GM18867 (cell line): ENCODE data around the gene SYNE3.

ENCODE experiments used
- ATAC-seq: cut with Tn5 transposase; IDR thresholded peaks from one replicate; pipeline ENCODE4 v1.9.1; 2021; ENCODE audit warnings: mild to moderate bottlenecking, moderate library complexity; ENCODE audit not compliant: unreplicated experiment

Gene SYNE3

DNA sequence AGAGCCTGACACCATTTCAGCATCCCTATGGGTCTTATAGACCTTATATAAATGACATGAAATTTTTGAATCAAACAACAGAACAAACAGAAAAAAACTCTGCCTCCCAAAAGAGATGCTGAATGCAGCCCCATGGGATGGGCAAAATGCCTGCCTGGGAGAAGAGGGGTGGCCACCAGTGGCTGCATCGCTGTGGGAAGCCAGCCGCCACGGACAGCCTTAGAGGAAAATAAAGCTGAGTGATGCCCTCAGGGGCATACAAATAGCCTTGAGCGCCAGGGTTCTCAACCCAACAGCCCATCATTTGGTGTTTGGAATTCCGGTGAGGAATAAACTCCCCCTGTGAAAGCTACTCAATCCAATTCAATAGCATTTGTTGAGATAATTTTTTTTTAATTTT is 22.9 kb downstream of the SYNE3 start:
- ATAC-seq: no peak

DNA sequence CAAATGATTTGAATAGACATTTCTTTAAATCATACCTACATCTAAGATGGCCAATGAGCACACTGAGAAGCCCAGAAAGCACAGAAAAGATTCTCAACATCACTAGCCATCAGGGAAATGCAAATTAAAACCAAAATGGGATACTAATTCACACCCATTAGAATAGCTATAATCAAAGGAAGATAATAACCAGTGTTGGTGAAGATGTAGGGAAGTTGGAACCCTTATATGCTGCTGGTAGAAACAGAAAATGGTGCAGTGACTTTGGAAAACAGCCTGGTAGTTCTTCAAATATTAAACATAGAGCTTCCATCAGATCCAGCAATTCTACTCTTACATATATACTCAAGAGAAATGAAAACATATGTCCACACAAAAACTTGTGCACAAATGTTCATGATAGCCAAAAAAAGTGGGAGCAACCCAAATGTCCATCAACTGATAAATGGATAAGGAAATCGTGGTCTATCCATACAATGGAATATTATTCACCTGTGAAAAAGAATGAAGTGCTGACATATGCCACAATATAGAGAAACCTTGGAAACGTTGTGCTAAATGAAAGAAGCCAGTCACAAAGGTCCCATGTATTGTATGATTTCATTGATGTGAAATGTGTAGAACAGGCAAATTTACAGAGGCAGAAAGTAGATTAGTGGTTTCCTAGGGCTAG is 24.4 kb downstream of the SYNE3 start:
- no peak for ATAC-seq

DNA sequence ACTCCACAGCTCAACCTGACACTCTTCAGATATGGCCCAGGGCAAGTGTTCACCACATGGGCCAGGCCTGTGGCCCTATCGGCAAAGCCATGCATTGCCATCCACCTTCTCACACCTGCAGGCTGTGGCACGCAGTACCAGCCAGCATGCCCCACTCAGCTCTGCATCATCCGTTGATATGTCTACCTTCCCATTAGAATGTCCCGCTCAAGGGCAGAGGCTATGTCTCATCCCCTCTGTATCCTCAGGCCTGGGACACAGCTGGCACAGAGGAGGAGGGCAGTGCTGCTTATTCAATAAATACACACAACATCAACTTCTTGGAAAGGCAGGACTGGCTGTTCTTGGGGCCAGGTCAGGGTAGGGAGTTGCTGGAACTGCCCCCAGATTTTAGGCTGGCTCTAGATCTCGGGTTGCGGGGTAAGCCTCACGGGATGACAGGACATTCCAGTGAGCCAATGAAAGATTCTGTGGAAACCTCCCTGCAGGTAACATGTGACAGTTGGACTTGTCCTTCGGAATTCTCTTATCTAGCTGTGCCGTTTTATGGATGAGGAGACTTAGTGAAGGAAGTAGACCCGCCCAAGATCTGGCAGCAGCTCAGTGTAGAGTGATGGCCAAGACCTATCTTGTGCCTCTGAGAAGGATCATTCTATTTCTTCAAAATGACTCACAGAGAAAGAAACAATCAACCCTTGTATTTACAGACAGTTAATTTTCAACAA is 25.6 kb downstream of the SYNE3 start:
- no peak for ATAC-seq

DNA sequence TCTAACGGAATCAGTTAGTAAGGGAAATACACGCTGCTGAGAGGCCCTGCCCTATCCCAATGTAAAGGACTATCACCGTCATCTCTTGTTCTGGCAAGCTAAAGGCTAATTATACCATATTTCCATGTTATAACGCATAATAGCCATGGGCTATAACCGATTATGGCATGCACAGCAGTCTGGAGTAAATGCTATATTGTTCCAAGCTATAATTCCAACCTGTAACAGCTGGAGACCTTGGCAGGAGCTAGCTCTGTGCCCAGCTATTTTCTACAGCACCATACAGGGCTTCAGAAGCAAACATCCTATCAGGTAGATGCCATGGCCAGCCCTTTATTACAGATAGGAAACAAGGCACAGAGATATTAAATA is 26.3 kb downstream of the SYNE3 start:
- ATAC-seq: no peak

DNA sequence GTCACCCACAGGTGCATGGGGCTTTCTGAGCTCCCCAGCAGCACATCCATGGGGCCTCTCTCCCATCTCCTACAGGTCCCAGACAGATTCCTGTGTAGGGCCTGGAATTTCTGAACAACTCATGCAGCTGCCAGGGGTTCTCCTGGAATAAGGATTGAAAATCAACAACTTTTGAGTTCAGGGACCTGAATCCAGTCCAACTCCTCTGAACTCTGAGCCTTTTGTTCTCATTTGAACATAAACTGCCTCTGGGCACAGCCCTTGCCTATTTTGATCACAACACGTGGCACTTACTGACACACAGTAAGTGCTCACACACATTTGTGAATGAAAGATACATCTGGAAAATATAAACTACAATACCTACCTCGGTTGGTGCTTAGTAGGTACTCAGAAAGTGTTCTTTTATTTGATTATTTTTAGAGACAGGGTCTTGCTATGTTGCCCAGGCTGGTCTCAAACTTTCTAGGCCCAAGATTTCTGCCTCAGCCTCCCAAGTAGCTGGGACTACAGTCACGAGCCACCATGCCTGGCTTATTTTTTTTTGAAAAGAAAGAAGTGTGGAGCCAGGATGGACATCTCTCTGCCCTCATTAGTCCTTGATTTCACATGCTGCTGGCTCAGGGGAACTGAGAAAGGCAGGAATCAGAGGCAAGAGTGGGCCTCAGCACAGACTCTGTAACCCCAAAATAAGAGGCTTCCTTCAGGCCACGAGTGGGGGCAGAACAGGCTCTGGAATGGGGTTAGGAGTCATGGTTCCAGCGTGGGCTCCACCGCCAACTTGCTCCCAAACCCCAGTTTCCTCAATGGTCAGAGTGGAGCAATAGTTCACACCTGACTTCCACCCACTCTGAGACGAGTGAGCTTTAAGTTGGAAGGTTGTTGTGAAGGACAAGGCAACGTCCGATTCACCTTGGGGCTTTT is 27.0 kb downstream of the SYNE3 start:
- no peak for ATAC-seq

DNA sequence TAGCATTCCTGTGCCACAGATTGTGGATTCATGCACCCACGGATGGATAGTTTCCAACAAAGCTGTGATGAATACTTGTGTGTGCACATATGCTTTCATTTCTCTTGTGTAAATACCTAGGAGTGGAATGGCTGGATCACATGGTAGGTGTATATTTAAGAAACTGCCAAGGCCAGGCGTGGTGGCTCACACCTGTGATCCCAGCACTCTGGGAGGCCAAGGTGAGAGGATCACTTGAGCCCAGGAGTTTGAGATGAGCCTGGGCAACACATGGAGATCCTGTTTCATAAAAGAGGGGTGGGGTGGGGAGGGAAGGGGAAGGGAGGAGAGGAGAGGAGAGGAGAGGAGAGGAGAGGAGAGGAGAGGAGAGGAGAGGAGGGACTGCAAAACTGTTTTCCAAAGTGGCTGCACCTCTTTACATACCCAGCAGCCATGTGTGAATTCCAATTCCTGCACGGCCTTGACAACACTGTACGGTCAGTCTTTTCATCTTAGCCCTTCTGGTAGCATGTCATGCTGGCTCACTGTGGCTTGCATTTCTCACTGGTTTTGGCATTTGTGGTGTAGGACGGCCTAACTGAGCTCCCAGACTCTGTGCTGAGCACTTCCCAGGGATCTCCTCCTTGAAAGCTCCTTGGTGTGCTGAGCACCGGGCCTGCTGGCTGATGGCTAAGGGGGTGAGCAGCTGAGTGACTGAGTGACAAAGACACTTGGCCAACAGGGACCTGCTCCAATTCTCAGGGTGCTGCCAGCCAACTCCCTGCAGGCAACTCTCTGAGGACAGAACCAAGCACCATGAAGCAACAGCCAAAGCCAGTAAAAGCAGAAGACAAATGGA is 27.9 kb downstream of the SYNE3 start:
- ATAC-seq: no peak

DNA sequence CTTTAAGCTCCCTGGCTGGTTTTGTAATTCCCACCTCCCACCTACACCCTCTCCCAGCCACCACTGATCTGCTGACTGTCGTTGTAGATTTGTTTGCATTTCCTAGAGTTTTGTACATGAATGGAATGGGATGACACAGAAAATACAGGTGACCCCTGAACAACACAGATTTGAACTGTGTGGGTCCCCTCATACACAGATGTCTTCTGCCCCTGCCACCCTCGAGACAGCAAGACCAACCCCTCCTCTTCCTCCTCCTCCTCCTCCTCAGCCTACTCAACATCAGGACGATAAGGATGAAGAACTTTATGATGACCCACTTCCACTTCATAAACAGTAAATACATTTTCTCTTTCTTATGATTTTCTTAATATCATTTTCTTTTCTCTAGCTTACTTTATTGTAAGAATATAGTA is 28.8 kb downstream of the SYNE3 start:
- no peak for ATAC-seq

DNA sequence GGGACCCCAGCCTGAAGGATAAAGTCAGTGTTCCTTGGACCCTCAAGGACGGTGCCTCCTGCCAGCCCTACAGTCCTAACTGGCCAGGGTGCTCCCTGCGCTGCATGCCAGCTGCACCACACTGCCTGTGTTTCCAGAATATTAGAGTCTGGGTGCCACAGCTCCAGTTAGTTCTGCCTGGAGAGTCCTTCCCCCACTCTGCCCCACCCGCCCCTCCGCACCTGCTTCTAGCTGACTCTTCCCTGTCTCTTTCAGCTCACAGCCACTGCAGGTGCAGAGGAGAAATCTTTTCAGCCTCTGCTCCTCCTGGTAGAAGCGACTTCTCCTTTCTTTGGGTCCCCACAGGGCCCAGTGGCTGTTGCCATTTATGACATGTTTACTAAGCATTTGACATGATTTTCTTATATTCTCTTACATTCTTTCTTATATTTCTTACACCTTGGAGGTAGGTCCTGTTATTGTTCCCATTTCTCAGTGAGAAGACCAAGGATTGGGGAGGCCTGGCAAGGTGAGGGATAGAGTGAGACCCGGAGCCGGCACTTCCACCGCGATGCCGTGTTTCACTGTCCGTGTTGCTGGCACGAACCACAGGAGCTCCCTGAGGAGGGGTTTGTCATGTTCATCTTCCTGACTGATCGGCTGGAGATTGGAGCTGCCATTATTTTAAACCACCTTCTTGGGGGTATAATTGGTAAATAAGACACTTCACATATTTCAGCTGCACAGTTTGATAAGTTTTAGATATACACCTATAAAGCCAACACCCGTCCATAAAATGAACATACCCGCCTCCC is 29.4 kb downstream of the SYNE3 start:
- no peak for ATAC-seq

DNA sequence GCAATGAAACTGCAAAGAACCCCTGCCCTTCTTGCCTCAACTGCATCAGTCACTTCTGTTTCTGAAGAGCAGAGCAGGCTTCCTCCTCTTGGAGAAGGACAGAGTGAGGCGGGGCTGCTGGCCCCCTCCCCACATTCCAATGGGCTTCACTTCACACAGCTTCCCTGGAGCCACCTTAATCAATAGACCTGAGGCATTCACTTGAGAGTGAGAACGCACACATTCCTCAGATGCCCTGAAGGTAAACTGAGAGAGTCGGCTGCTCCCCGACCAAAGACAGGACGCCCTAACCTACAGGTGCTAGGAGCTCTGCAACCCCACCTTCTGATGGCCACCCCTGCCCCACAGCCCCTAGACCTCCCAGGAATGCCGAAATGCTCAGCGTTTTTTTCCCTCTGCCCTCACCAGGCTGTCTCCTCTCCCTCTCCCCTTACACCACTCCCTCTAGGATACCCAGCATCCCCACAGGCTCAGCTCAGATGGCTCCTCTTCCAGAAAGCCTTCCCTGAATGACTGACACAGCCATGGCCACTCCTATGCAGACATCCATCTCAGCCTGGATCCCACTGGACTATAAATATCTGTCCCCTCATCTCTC is 31.1 kb downstream of the SYNE3 start:
- ATAC-seq: no peak

DNA sequence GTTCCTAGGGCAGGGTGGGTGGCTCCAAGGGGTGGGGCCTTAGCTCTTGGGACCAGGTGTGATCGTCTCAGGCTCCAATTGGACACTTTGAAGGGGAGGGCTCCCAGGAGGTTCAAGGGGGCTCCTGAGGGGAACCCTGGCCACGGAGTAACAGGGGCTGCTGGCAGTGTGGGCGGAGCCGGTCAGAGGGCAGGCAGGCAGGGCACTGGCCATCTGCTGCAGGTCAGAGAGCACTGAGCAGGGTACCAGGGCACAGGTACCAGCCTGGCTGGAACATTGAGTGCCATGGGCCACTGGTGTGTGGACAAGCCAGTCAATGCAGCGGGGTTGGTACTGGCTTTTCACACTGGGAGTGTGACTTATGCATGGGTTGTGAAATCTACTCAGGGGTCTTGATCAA is 32.2 kb downstream of the SYNE3 start:
- ATAC-seq: no peak

DNA sequence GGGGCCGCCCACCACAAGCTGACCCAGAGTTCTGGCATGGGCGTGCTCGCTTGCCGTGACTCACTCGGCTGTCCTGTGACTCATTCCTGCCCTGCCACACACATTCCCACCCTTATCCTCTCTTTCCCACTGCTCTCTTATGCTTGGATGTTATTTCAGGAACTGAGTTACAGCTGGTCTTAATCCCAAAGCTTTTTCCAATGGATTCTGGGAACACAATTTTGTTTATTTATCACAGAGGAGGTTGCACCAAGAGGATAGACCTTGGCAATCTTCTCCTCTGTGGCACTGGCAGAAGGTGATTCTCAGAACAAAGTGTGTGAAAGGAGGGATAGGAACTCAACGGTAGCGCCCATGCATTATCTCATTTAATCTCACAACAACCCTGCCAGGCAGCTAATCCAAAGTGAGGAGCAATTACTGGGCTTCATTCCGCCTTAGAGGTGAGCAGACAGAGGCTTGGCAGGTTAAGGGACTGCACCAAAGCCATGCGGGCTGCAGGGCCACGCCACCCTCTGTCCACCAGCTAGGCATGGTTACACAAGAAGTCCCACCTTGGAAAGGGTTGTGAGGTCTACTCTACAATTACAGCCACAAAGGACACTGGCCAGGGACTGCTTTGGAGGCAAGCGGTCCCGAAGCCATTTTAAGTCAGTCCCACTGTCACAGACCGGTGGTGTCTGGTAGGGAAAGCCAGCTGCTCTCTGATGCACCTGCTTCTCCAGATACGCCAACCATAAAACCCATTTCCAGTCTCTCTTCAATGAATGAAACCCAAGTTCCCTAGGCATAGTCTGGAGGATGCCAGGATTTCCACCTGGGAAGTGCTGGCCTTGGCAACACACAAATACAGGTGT is 32.9 kb downstream of the SYNE3 start:
- ATAC-seq: no peak

DNA sequence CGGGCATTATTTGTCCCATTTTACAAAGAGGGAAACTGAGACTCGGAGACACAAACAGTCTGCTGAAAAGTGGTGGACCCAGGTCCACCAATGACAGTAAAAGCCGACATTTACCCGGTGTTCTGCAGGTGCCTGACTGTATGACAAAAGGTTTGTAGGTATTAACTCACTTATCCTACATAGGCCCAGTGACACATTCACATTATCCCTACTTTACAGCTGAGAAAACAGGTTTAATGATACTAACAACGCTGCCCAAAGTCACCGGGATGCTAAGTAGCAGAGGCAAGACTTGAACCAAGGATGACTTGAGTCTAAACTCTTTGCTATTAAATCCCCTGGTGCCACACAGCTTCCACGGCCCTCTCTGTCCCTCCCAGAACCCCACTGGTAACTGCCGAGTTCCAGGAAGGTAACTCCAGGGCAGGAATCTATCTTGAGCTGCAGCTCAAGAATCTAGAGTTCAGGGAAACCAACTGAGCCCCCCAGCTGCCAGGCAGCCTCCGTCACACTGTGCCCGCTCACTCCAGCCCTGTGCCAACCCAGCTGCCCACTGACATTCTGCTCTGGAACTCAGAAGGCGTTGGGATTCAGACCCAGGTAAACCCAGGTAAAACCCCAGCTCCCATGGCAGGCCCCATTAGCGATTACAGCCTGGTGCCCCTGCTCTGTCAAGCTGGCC is 33.7 kb downstream of the SYNE3 start:
- no peak for ATAC-seq

DNA sequence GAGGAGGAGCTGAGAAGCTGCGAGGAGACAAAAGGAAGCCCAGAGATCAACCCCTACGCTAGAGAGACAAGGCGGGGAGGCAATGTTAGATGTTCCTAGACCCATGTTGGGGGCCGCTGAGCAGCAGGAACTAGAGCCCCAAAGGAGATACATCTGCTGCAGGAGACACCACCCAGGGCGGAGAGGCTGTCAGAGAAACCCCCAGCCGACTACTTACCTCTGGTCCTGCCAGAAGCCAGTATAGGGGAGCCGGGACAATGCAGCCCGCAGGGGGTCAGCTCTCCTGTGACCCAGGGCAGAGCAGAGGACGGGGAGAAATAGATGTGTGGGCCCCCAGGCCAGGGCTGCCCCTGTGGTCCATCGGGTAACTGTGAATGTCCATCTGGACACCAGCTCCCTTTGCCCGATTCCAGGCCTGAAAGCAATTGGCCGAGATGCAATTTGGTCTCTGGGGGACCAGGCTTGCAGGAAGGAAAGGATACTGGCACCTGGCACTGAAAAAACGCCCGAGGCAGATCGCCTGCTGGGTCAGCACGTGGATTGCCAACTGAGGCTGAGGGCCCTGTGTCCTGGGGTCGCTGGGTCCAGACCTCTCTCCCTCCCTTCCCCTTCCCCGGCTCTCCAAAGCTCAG is 34.9 kb downstream of the SYNE3 start:
- no peak for ATAC-seq

DNA sequence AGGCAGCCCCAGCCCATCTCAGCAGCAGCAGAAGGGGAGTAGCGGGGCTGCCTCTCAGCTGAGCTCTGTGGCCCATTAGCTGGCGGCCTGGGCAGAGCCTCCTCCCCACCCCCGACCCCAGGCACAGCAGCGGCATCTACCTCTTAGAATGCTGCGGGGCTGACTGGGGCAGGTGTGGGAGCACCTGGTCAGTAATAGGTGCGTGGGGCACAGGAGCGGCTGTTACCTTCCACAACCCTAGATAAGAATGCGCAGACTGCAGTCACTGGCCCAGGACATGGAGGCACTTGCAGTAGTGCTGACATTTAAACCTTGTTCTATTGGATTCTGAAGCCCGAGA is 35.6 kb downstream of the SYNE3 start:
- ATAC-seq: peak; percentile 11

DNA sequence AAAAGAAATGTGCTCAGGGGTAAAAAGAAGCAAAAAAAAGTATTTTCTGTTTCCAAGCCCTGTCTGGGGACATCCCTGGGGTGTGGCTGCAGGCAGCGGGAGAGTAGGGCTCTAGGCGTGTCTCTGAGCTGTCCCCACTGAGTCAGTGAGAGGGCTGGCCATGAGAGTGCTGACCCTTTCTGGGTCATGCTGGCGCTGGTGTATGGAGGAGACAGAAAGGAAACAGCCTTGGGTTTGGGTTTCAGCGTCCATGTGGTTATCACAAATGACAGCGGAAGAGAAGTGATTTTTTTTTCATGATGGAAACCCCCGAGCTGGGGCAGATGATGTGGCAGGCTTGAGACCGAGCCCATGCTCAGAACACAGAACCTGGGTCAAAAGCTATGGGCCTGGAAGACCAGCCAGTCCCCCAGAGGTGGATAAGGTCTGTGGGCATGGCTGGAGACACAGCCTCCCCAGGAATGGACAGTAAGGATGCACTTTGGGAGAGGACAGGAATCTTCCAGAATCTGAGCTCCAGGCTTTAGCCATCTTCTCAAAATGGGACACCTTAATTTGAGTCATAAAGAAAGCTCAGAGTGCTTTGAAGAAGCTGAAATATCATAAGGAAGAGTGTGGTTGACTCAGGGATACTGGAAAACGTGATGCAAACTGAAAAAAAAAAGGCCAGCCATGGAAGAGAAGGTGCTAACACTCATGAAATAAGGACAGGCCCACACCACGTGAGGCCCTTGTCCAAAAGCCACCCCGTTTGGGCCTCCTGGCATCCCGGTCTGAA is 36.2 kb downstream of the SYNE3 start:
- ATAC-seq: peak; percentile 49

DNA sequence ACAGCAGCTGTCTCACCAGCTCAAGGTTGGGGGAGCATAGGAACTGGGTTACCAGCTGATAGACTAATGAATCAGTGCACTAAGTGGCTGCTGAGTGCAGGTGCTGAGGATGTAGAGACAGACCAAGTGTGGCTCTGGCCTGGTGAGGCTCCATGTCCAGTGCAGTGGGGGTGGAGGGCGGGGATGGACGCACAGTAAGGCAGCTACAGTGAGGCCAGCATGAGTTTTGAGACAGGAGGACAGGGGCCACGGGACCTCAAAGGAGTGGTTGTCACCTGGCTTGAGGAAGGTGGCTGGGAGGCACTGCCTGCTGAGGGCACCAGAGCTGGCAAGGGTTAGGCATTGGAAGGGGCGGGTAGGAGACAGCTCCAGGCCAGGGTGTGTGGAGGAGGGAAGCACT is 37.0 kb downstream of the SYNE3 start:
- ATAC-seq: no peak

DNA sequence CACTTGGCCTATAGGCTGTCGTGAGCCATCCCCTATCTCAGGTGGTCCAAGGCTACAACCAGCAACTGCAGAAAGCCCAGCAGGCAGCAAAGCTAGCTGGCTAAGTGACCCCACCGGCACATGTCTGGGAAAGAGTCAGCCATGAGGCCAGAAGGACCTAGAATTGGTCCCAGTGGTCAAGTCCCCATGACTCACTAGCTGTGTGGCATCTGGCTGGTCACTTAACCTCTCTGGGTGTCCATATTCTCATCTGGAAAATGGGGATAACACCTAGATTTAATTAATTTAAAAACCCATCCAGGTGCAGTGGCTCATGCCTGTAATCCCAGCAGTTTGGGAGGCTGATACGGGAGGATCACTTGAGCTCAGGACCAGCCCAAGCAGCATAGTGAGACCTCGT is 37.6 kb downstream of the SYNE3 start:
- no peak for ATAC-seq
